Transverse colon (tissue), 4 donors: ENCODE results near the gene BCL6. TPM values are rescaled to one million over a fixed set of nuclear protein-coding genes. Genes with fewer than 3 reads are reported as not detected.
A peak's percentile ranks its signal among the peaks of the same experiment; 100 is the strongest.

Experiments used
- DNase-seq: peaks from one replicate; pipeline ENCODE4 v3.0.0-alpha.2; 2019
- H3K27ac ChIP-seq, 4 donors: fragments of 200-600 bp; sonication (generic); 2 replicates each; pipeline ENCODE4 v1.5.1; 2016 to 2018; ENCODE audit warnings: inconsistent platforms in 4 of 4
- H3K27me3 ChIP-seq: fragments of 200-600 bp; sonication (generic); 2 replicates; pipeline ENCODE4 v1.5.1; 2017; ENCODE audit warnings: inconsistent platforms
- H3K36me3 ChIP-seq, 4 donors: fragments of 200-600 bp; sonication (generic); 2 replicates each; pipeline ENCODE4 v1.5.1; 2017 to 2019; ENCODE audit warnings: inconsistent platforms in 4 of 4
- H3K4me1 ChIP-seq, 4 donors: fragments of 200-600 bp; sonication (generic); 2 replicates each; pipeline ENCODE4 v1.5.1; 2017 to 2020; ENCODE audit warnings: inconsistent platforms in 4 of 4
- H3K4me3 ChIP-seq, 4 donors: fragments of 200-600 bp; sonication (generic); 1 replicate in 1 of 4; 2 replicates in 3 of 4; pipeline versions ENCODE4 v1.5.1 to v1.6.1; 2017 to 2019; ENCODE audit warnings: inconsistent platforms in 4 of 4
- H3K9me3 ChIP-seq, 2 donors: fragments of 200-600 bp; sonication (generic); 2 replicates each; pipeline ENCODE4 v1.5.1; 2017 to 2019; ENCODE audit warnings: inconsistent platforms in 2 of 2
- EP300 ChIP-seq: sonication (generic); formaldehyde crosslinking; IDR thresholded peaks from one replicate; pipeline ENCODE4 v1.6.1; 2017; ENCODE audit warnings: antibody characterized with exemption, low read depth
- POLR2A ChIP-seq: fragments of 450-650 bp; IDR thresholded peaks from one replicate; pipeline ENCODE4 v1.6.1; 2016; ENCODE audit warnings: antibody characterized with exemption, mild to moderate bottlenecking, moderate library complexity
- POLR2AphosphoS5 ChIP-seq, 3 donors: sonication (generic); formaldehyde crosslinking; IDR thresholded peaks; one replicate each; pipeline ENCODE4 v1.6.1; 2016; ENCODE audit warnings: antibody characterized with exemption in 3 of 3
- WGBS, 2 donors: methylation state at CpG; one replicate each; pipeline ENCODE4 v1.1.5; 2018; ENCODE audit warnings: low coverage in 1 of 2; 5-methylcytosine and 5-hydroxymethylcytosine counted together
- in situ Hi-C, 4 donors: fragments of 200-750 bp; cut with MboI; loops; one replicate each; pipeline versions ENCODE4 v1.15.0 to v1.15.1; 2017; ENCODE audit warnings: low sequenced_read_pairs in 3 of 4, low pct_ligation_motif_present in 1 of 4, low pct_unique_long_range_greater_than_20kb in 1 of 4
- intact Hi-C: fragments of 100-400 bp; cut with DNase I; formaldehyde crosslinking; loops from one replicate; pipeline ENCODE4 v1.15.1; 2023; ENCODE audit warnings: low total_unique reads
- total RNA-seq, 4 donors: library from RNA; depleted of rRNA; stranded (reverse); fragments of >200 nt; gene quantifications; one replicate each; pipeline ENCODE4 v1.1.0, GENCODE V29; 2016
- TF ChIP-seq, protein P1 (sequence below), 5 experiments: fragments of 200-600 bp in 3 of 5; fragments of 450-650 bp in 2 of 5; sonication (generic) in 3 of 5; IDR thresholded peaks; 1 replicate in 2 of 5; 2 replicates in 3 of 5; pipeline ENCODE4 v1.5.1; 2016 to 2017; ENCODE audit warnings: antibody characterized with exemption in 5 of 5, inconsistent platforms in 3 of 5, mild to moderate bottlenecking in 2 of 5, moderate library complexity in 1 of 5

Gene BCL6
- total RNA-seq, 4 donors from 2014 or later = 18.7 to 65.5 (median 32.5) TPM

- H3K27me3 ChIP-seq = no peaks in the 10 kb centered on the region
- peaks cover 0 to under 1% (median 0%) of the 10 kb centered on the region in 4 donors for H3K4me1 ChIP-seq
- intact Hi-C loops = no loop called here
- H3K27ac ChIP-seq = no peak overlapping the region
- H3K4me3 ChIP-seq = no peak overlapping the region
- in situ Hi-C loops = loop anchor here in 3 of 4 donors (25.0 kb wide), 5 partner anchors 437 to 1412 kb away; partner anchors contain the start of gene LPP (in 1 of the 3)
- peaks cover 0 to 93% (median 33%) of the 10 kb centered on the region in 4 donors for H3K36me3 ChIP-seq
- no peaks in the 10 kb centered on the region for H3K9me3 ChIP-seq
- DNase-seq = no peak
- 97% methylated on average over 10 to 22 of the region's 22 CpGs for WGBS, 2 donors
- TF ChIP-seq EP300 = no peak
- TF ChIP-seq POLR2A = no peak
- TF ChIP-seq POLR2AphosphoS5 (IDR thresholded peaks at IDR 0.05) = no peak
- TF ChIP-seq, protein P1, sequence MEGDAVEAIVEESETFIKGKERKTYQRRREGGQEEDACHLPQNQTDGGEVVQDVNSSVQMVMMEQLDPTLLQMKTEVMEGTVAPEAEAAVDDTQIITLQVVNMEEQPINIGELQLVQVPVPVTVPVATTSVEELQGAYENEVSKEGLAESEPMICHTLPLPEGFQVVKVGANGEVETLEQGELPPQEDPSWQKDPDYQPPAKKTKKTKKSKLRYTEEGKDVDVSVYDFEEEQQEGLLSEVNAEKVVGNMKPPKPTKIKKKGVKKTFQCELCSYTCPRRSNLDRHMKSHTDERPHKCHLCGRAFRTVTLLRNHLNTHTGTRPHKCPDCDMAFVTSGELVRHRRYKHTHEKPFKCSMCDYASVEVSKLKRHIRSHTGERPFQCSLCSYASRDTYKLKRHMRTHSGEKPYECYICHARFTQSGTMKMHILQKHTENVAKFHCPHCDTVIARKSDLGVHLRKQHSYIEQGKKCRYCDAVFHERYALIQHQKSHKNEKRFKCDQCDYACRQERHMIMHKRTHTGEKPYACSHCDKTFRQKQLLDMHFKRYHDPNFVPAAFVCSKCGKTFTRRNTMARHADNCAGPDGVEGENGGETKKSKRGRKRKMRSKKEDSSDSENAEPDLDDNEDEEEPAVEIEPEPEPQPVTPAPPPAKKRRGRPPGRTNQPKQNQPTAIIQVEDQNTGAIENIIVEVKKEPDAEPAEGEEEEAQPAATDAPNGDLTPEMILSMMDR (IDR thresholded peaks at IDR 0.05) = no peak
Observed at GRCh38 chr3:187725224-187725623, 20.0 kb downstream of the BCL6 start.

DNA sequence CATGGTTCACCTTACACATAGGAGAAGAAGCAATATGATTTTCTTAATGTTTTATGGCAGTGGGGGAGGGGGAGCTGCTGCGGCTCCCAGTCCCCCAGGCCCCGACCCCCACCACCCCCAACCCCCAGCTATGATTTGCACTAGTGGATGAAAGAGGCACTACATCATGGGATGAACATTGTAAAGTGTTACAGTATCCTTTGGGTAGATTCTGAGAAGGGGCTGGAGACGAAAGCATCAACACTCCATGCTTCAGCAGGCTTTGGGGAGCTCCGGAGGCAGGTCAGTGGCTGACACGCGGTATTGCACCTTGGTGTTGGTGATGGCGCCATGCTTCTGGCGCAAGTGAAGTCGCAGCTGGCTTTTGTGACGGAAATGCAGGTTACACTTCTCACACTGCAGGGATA is 23.1 kb downstream of the BCL6 start:
- no peaks in the 10 kb centered on the region for H3K9me3 ChIP-seq
- TF ChIP-seq EP300 = no peak
- no peak for TF ChIP-seq POLR2A
- TF ChIP-seq, protein P1 (IDR thresholded peaks at IDR 0.05) = no peak
- TF ChIP-seq POLR2AphosphoS5 (IDR thresholded peaks at IDR 0.05) = no peak
- H3K27ac ChIP-seq = no peak overlapping the region
- H3K27me3 ChIP-seq = no peaks in the 10 kb centered on the region
- peaks cover 0 to 65% (median 19%) of the 10 kb centered on the region in 4 donors for H3K36me3 ChIP-seq
- intact Hi-C loops = no loop called here
- in situ Hi-C loops = no loop called here
- no peak for DNase-seq
- WGBS, 2 donors = 91% methylated on average over 10 of the region's 10 CpGs; no CpG with 5 or more reads in 1 of the 2 donors
- no peak overlapping the region for H3K4me3 ChIP-seq
- peaks cover 0 to 4% (median 0%) of the 10 kb centered on the region in 4 donors for H3K4me1 ChIP-seq

GRCh38 chr3:187721055-187721454 is 24.2 kb downstream of the BCL6 start:
- no peaks in the 10 kb centered on the region for H3K9me3 ChIP-seq
- DNase-seq = no peak
- H3K27me3 ChIP-seq = no peaks in the 10 kb centered on the region
- H3K27ac ChIP-seq = peak overlapping the region in 1 of 4 donors; percentile 51
- peaks cover 0 to 53% (median 13%) of the 10 kb centered on the region in 4 donors for H3K36me3 ChIP-seq
- 76 to 92% methylated on average over 3 to 8 of the region's 8 CpGs for WGBS, 2 donors
- TF ChIP-seq POLR2A = no peak
- no peak for TF ChIP-seq EP300
- no peak for TF ChIP-seq POLR2AphosphoS5 (IDR thresholded peaks at IDR 0.05)
- intact Hi-C loops = no loop called here
- in situ Hi-C loops = no loop called here
- peaks cover 0 to 4% (median 0%) of the 10 kb centered on the region in 4 donors for H3K4me1 ChIP-seq
- H3K4me3 ChIP-seq = no peak overlapping the region

DNA sequence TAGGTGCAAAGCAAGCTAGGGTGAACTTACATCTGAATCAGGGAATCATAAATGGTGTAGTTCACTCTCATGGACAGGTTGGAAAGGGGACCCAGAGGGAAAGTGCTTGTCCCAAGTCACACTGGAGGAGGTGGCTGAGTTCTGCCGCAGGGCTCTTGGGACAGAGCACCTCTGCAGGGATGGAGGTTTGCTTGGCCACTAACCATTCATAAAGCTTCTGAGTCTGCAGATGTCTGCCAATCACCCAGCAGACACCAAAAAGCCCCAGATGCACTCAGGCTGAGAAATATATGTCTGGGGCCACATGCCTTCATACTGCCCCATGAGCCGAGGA is 25.0 kb downstream of the BCL6 start:
- no peak for DNase-seq
- H3K27ac ChIP-seq = peak overlapping the region in 3 of 4 donors; percentile 32 to 53 (median 51)
- intact Hi-C loops (no loop called here), in situ Hi-C loops (no loop called here)
- peaks cover 0 to 4% (median 0%) of the 10 kb centered on the region in 4 donors for H3K4me1 ChIP-seq
- H3K27me3 ChIP-seq = no peaks in the 10 kb centered on the region
- H3K4me3 ChIP-seq = no peak overlapping the region
- TF ChIP-seq POLR2A = no peak
- TF ChIP-seq EP300 = no peak
- no peak for TF ChIP-seq POLR2AphosphoS5 (IDR thresholded peaks at IDR 0.05)
- TF ChIP-seq, protein P1 (IDR thresholded peaks at IDR 0.05) = no peak
- 98% methylated on average over 2 of the region's 2 CpGs; no CpG with 5 or more reads in 1 of the 2 donors for WGBS, 2 donors
- H3K9me3 ChIP-seq = no peaks in the 10 kb centered on the region
- peaks cover 0 to 46% (median 10%) of the 10 kb centered on the region in 4 donors for H3K36me3 ChIP-seq
